ENCODE measurements around the gene YPEL1.

GRCh38 chr22:21755851-21756284 lies 20.3 kb upstream of the YPEL1 start:
- TF ChIP-seq STAT6 (CRISPR knock-in tag; IDR thresholded peaks at IDR 0.05; ENCODE audit: borderline replicate concordance), result no peak
- no peak for TF ChIP-seq IRX3 (CRISPR knock-in tag; IDR thresholded peaks at IDR 0.05; ENCODE audit: borderline replicate concordance, low read depth)
- no peak for TF ChIP-seq NBN (conservative IDR thresholded peaks at IDR 0.05)
- no peak for TF ChIP-seq TCF7 (IDR thresholded peaks at IDR 0.05; ENCODE audit: low read depth)
- TF ChIP-seq UBTF (CRISPR knock-in tag; IDR thresholded peaks at IDR 0.05), result no peak
- TF ChIP-seq POLR2AphosphoS5 (IDR thresholded peaks at IDR 0.05; ENCODE audit: low read depth, low read length), result no peak; the same call in 1 of the 2 replicates
- no peak for TF ChIP-seq ATF7-NPFF (CRISPR knock-in tag; IDR thresholded peaks at IDR 0.05; ENCODE audit: low read depth)
- TF ChIP-seq ZNF512 (CRISPR knock-in tag; IDR thresholded peaks at IDR 0.05), result no peak
- TF ChIP-seq ZZZ3 (CRISPR knock-in tag; IDR thresholded peaks at IDR 0.05; ENCODE audit: borderline replicate concordance), result no peak
- TF ChIP-seq ZNF354B (CRISPR knock-in tag; IDR thresholded peaks at IDR 0.05), result no peak

Measured in HepG2 (cell line).